NCI-H524 treated with DMSO at 0.1 percent for 48 hours (cell line): ENCODE measurements around the gene DOCK4.
A peak's percentile ranks its signal among the peaks of the same experiment; 100 is the strongest.

Source experiments
- DNase-seq: peaks from one replicate; lab custom pipeline; 2025; lab: John Stamatoyannopoulos, UW

DOCK4 gene

DNA sequence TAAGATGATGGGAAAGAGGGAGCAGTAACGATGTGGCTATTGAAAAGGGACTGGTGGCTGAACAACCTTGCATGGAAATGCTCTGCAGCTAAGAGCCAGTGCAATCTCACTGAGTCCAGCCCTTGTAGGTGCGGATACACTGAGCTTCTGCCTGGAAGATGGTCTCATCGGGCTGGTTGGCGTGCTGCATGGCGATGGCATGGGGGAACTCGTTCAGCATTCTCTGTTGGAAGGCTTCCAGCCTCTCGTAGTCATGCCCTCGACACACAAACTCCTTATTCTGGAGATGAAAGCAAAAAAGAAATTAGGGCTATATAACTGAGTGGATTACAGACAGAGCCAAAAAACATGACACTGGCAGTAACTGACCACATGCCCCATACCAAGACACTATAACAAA, 446.2 kb downstream of the DOCK4 start:
- no peak for DNase-seq

DNA sequence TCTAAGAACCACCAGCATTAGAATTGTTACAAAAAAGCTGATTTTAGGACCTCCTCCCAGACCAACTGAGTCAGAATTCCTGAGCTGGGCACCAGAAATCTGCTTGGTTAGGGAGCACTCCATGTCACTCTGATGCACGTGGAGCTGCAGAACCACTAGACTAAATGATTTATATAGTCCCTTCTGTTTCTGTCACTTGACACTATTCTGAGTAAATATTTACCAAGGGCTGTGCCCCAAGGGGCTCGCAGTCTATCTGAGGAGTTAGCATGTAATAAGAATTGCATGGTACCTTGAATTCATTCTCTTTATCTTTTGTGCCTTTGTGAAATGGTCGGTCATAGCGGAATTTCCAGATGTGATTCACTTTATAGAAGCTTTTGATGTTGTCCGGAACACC, 447.9 kb downstream of the DOCK4 start:
- no peak for DNase-seq

DNA sequence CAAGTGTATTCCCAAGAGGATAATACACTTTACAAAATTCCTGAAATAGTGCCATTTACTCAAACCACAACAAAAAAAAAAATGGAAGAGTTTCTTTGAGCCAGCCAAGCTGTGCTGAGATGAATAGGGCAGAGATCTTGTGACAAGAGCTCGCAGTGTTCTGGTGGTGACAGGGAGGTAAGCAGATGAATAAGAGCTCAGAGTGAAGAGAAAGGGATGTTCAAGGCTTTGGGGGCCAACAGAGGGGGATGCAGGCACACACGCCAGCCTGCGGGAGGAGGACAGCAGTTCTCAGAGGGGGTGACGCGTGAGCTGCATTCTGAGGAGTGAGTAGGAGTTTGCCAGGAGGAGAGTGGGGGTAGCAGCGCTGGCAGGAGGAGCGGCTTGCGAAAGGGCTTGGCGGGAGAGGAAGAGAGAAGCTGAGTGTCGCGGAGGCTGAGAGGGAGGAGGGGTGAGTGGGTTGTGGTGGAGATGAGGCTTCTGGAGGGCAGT, 449.5 kb downstream of the DOCK4 start:
- no peak for DNase-seq

DNA sequence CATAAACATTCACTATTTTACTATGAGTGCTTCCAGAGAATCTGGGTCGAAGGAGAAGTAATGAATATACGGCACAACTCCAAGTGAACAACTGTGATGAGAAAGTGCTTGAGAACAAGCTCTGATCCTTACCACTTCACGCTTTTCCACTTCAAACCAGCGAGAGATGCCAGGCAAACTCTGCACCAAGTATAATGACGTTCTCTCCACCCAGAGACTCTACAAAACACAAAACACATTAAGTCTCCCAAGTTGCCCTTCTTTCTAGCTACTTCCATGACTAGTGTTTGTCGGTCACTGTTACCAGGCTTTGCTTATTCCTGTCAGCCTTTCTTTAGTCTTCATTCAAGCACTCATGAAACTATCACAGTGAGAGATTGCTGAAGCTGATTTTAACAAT, 450.8 kb downstream of the DOCK4 start:
- no peak for DNase-seq

DNA sequence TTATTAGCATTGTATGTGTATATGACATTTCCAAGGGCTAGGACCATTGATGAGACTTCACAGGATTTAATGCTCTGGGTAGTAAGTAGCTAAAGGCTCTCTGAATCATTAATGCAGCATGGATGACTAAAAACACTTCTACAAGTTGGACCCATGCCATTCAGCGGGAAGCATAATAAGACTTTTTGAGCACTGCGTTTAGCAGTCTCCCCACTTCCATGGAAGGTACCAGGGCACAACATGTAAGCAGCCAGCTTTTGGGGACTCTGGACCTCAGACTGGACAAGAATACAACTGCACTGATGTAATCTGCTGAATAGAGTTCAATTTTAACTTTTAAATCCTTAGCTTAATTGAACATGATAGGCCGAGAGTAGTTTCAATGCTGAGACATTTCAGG, 452.2 kb downstream of the DOCK4 start:
- no peak for DNase-seq

DNA sequence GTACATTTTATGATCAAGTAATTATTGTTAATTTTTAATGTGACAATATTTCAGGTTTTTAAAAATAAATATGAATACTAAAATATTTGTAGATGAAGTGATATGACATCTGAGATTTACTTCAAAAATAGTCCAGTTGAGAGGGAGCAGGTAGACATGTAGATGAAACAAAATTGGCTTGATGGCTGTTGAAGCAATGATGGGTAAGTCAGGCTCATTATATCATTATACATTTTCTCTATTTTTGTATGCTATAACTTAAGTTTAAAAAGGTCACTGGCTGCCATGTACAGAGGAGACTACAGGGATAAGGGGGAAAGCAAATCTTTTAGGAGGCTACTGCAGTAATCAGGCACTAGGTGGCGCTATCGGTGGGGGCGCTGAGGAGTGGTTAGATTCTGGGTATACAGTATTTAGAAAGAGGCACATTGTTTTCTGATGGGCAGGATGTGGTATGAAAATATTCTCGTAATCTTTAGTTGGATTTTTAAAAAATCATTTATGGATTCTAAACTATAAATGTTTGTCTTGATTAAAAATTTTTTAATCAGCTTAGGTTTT, 454.1 kb downstream of the DOCK4 start:
- no peak for DNase-seq

DNA sequence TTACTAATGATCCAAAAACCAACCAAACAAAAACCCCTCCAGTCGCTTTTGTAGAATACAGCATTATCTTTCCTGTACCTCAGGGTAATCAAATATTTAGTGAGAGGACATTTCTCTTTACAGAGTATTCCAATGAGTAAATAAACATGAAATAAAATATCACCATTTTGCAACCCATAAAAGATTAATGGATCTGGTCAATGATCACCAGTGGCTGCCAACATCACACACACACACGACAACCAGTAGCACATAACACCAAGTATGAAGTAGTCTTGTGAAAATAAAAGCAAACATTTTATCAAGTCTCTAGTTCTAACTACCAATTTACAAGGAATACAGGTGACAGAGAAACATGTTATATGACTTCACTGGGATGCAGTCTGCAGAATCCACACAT, 455.3 kb downstream of the DOCK4 start:
- no peak for DNase-seq

DNA sequence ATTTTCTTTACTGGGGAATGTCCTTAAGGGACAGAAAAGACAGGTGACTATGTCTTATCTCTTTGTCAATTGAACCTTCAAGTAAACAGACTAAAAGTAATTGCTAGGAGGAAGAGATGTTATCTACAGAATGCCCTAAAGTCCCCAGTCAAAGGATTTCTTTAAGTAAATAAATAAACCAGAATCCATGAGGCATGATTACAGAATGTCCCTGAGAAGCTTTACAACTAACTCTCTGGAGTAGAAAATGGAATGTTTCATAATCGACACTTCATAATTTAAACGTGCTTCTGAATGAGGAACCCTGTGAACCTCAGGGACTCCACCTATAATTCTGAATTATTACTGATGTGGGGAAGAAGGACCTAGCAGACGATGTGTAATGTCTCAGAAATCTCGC, 456.0 kb downstream of the DOCK4 start:
- no peak for DNase-seq

DNA sequence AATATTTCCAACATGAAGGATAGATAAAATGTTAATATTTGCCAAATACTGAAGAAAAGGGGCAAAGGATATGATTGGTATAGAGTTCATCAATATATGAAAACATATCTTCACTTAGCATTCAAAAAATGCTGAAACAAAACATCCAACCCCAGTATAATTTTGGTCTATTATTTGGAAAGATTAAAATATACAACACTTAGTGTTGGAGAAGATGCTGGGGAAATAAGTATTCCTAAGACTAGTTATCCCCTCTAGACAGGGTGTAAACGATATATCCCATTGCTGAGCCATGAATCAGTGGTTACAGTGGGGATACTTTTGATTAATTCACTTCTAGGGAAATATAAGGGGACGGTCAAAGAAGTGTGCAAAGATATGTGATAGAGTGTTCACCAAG, 456.6 kb downstream of the DOCK4 start:
- no peak for DNase-seq

DNA sequence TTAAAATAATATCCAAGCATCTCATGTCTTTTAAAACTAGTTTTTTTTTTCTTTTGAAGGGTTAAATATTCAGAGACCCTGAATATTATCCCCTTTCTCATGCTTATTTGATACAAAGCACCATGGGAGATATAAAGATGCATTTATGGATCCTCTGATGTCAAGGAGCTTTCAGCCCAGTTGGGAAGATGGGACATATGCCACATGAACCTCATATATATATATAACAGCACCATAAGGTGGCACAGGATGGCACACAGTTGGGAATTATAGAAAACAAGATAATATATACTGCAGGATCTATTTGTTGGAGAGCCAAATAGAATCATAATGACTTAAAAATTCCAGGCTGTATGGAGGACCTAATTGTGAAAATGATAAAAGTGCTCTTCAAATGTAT, 458.5 kb downstream of the DOCK4 start:
- no peak for DNase-seq

DNA sequence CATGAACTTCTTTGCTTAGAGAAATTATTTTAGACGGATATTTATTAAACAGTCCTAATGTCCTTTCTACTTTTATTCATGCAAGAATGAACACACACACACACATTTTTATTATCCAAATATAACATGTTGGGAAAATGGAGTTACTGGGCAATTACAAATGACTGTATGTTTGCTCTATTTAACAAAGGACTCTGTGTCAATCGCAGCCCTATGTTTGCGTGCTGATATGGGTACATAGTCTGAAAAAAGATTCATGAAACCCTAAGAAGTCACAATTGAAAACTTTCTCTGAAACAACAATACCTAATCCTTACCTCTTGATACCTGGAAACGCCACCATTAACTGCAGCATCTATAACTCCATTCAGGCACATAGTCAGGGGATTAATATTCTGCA, 459.2 kb downstream of the DOCK4 start:
- no peak for DNase-seq

DNA sequence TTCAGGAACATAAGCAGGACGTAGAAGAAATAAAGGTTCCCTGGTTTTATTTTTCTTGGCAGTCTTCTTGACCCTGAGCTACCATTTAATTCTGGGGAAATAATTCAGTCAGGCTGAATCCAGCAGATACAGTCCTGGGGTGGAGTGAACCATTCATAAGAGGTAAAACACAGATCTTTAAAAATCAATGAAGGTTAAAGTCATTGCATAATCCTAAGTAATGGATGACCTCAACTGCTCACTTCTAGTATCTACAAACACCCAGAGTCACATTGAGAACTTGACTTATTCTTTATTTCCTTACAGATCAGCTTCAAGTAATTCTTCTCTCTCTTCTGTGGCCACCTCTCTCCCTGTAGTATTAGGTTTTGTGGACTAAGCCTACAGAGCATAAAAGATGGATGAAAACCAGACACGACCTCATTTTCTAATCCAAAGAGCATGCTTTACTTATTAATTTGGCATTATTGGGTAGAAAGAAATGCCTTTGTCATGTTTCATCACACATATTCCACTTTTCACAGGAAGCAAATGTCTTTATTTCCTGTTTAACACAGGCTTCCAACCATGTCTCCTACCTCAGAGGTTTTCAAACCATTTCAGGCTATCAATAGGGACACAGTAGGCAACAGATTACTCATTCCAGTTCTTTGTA, 461.6 kb downstream of the DOCK4 start:
- DNase-seq: no peak

DNA sequence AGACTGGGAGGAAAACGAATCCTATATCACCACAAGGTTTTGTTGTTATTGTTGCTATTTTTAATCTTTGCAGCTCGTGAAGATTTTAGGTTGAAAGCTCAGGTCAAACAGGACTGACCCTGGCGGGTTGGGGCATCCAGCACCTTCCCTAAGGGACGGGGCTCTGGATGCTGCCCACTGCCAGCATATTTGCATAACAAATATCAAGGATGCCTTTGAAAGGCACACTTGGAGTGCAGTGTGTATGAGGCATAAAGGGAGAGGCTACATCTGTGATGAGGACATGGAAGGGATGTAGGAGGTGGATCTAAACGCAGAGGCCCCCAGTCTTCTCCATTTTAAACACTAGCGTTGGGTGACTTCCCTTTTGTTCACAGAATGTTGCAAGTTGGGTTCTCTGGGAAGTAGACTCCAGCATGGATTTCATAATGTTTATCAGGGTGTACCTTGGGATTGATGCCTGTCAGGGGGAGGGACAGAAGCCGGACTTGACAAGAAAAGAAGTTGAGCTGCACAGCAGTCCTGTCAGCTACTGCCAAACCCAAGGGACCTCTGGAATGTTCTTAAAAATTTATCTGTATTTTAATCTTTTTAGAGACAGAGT, 462.9 kb downstream of the DOCK4 start:
- no peak for DNase-seq

DNA sequence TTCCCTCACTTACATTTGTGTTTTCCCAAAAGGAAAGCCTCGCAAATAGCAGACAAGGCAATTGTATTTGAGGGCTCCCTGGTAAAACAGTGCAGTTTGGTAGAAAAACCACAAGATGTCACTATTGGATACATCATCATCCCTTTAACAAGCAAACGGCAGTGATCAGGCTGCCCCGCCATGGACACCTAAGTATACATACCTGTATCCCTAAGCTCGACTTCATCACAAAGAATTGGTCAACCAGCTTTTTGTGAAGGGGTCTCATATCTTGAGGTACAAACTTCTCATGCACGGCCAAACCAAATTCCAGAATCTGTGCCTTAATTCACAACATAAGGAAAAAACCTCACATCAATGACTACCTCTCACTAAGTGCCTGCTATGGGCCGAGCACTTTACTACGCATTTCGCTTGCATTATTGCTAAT, 464.4 kb downstream of the DOCK4 start:
- peak; percentile 35 for DNase-seq

DNA sequence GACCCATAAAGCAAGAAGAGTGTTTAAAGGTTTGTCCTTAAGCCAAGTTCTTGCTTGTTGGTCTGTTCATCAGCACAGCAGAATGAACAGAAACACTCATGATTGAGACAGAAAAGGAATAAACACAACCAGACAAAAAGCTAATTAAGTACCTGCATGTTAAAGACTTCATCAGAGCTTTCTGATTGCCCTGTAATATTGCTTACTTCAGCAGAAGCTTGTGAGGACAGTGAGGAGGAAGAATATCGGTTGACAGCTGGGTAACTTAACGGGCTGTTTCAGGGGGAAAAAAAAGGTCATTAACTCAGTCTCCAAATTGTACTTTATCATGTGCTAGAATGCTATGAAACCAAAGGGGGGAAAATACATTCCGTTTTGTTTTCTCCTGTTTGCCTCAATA, 465.3 kb downstream of the DOCK4 start:
- no peak for DNase-seq

DNA sequence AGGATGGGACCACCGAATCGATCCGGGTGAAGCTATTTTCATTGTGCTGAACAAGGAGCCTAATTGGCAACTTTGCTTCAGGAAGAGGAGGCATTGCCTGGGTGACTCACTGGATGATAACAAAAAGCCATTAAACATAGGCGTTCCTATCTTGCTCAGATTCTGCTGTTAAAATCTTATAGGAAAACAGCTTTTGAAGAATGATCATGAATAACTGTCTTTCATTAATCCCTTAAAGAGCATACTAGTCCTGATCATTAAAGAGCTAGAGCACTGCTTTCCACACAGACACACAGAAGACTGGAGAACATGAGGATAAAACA, 469.7 kb downstream of the DOCK4 start:
- DNase-seq: no peak

DNA sequence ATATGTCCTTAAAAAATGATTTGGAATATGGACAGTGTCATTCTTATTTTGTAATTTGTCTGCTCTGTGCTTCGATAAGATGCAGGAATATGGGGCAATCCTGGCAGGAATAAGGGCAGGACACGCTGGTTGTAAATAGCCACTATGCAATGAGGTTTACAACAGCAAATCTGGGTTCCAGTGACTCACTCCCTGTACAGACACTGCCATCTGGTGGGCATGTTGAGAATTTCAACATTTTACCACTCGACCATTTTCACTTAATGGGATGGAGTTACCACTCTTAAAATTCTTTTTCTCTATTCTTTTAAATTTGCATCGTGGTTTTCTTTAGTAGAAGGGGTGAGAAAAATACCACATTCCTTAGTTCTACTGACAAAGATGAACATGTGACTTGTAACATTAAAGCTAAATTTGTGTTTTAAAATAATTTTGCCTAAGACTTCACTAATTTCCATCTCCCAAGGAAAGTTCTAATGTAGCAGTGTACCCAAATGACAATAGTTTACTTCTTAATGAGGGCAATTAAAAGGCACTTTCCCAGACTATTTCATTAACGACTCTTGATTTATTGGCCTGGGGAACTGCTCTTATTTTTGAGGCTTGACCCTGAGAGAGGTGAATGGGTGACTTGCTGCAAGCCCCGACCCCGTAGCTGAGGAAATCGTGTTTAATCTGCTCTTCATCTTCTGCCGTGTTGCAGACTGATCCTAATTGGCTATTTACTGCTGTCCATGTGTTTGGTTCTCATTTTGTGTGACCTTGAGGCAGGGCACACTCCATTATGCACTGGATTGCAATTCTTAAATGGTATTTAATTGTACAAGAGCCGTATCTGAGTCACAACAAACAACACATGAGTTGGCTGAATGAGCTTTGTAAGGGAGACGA, 470.3 kb downstream of the DOCK4 start:
- DNase-seq: no peak

DNA sequence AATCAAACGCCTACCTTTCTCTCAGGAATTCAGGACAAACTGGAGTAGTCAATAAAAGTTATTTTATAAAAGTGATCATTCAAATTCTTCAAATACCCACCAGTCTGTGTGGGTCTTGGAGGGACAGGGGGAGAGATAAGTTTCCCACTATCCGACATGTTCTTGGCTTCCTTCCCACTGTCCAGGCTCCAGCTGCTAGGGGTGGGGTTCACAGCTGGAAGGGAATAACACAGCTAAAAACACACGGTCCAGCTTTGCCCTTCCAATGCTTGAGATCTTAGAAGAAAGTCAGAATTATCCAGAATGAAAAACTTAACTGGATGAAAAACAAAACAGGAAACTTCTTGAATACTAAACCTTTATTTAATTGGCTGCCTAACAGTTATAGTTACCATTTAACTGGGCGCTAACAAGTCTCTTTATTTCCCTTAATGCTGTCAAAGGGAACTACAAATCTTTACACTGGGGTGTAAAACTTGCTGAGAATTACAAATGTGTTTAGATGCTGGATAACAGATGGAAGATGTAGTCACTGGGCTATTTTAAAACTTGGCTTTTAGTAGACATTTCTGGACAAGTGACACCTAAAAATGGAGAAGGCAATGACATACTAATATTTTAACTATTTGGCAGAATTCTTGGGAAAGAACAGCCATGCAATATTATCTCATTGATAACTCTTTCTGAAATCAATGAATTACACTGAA, 471.1 kb downstream of the DOCK4 start:
- DNase-seq: no peak

DNA sequence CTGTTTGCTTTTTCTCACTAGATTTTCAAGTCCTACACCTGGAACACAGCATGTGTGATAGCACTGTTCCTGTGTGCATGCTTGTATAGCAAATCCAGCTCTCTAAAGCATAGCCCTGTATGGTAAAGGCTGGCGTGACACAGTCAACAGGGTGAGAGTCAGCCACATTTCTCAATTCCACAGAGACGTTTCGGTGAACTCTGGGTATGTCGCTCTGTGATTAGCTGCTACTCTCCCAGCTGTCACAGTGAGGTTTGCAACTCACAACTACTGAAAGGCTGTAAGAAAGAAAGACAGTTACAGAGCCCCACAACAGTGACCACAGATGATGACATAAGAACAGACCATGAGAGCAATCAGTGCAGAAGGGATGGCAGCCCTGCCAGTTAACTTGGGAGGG, 473.3 kb downstream of the DOCK4 start:
- DNase-seq: no peak

DNA sequence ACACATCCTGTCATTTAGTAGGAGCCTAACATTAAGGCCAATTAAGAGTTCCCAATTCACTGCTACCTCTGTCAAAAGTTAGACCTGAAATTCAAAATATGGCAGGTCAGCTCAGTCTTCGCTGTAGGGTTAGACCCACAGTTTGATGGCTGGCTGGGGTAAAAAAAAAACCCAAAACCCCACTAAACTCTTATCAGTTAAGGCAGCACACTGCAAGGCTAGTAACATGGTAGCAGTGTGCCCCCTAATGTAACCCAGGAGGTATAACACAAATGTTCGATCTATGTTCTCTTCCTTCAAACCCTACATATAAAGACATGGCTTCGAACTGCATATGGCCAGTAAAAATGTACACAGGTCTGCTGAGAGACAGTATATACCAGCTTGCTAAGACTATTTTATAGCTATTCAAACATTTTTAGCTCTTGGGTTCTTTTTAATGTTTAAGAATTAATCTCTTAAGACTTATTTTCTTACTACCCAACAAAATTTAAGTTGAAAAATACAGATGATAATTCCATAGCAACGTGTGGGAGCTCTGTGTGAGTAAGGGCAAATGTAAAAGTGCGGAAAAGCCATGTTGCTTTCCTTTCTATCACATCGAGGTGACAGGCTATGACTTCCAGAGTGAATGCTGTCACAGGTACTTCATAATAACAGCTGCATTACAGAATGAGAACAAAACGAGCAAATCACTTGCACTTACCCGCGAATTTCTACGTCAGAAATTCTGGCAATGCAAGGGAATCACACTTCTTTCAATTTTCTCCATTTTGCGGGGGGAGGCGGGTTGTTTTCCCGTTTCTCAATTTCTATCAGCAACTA, 475.5 kb downstream of the DOCK4 start:
- DNase-seq: no peak

DNA sequence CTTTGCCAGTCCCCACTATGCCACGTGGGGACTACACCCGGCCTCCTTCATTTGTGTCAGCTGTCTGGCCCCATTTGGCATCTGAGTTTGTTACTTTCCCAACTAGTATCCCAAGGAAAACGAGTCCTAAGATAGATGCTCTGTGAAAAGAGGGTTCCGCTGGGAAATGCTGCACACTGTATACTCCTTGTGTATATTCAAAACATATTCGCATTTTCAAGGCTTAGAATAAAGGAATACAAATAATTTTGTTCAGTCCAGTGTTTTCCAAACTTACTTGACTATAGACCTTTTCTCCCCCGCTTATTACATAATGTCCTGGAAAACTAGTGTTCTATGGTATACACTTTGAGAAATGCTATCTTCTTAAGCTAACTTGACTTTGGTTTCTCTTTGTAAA, 476.1 kb downstream of the DOCK4 start:
- no peak for DNase-seq
